IMR-90 (cell line): Measurements from ENCODE around the gene RYR3. TPM values are rescaled to one million over a fixed set of nuclear protein-coding genes. Genes with fewer than 3 reads are reported as not detected.

Experiments used
- ATAC-seq: fragments of 200-7000 bp; cut with Tn5 transposase; 2 replicates; pipeline ENCODE4 v1.9.1; 2020; ENCODE audit warnings: low read depth, mild to moderate bottlenecking, moderate library complexity
- BruUV-seq: library from RNA; stranded (reverse); fragments of 400-500 nt; replicated peaks from 2 replicates; lab custom pipeline; 2021; lab: Mats Ljungman, UMichigan
- CTCF ChIA-PET: fragments of 300-600 bp; formaldehyde crosslinking; extraction: SDS; loops from one replicate; lab custom pipeline; 2021; ENCODE audit warnings: antibody characterized with exemption; lab: Yijun Ruan, JAX
- POLR2A ChIA-PET: fragments of 300-600 bp; sonication (Branson Sonifier 250); formaldehyde crosslinking; loops from one replicate; lab custom pipeline; 2022; ENCODE audit warnings: antibody characterized with exemption; ENCODE audit not compliant: unreplicated experiment; lab: Charles Lee
- DNase-seq: peaks from one replicate; pipeline ENCODE4 v3.0.0; 2013
- H2AFZ ChIP-seq: replicated peaks from 2 replicates; pipeline ENCODE3; 2013; ENCODE audit warnings: low read length, mild to moderate bottlenecking; ENCODE audit not compliant: poor library complexity
- H2AK5ac ChIP-seq: 2 replicates; pipeline ENCODE4 v1.6.1; 2013; ENCODE audit warnings: low read depth, low read length, inconsistent platforms
- H2AK9ac ChIP-seq: replicated peaks from 2 replicates; pipeline ENCODE3; 2013; ENCODE audit warnings: mild to moderate bottlenecking, low read depth, low read length, moderate library complexity; ENCODE audit not compliant: poor library complexity
- H2BK120ac ChIP-seq: 2 replicates; pipeline ENCODE4 v1.6.1; 2013; ENCODE audit warnings: low read depth, low read length, inconsistent platforms
- H2BK15ac ChIP-seq: 3 replicates; pipeline ENCODE4 v1.6.1; 2013; ENCODE audit warnings: low read depth, low read length, inconsistent platforms
- H2BK20ac ChIP-seq: 2 replicates; pipeline ENCODE4 v1.6.1; 2013; ENCODE audit warnings: low read depth, mild to moderate bottlenecking, inconsistent platforms, low read length, moderate library complexity
- H2BK5ac ChIP-seq: 2 replicates; pipeline ENCODE4 v1.6.1; 2013; ENCODE audit warnings: mild to moderate bottlenecking, low read depth, low read length, inconsistent platforms; ENCODE audit not compliant: poor library complexity, severe bottlenecking
- H3K14ac ChIP-seq: replicated peaks from 2 replicates; pipeline ENCODE4 v1.6.1; 2013; ENCODE audit warnings: low read depth, low read length, inconsistent platforms
- H3K18ac ChIP-seq: 2 replicates; pipeline ENCODE4 v1.6.1; 2013; ENCODE audit warnings: low read depth, low read length, control low read depth
- H3K23ac ChIP-seq: 2 replicates; pipeline ENCODE4 v1.6.1; 2013; ENCODE audit warnings: low read depth, low read length, inconsistent platforms
- H3K27ac ChIP-seq: 2 replicates; pipeline ENCODE4 v1.5.1; 2013; ENCODE audit warnings: mild to moderate bottlenecking, control low read depth, low read length; ENCODE audit not compliant: insufficient read depth
- H3K27me3 ChIP-seq: 2 replicates; pipeline ENCODE4 v1.6.1; 2013; ENCODE audit warnings: low read length; ENCODE audit not compliant: control insufficient read depth, insufficient read depth
- H3K36me3 ChIP-seq: 2 replicates; pipeline ENCODE4 v1.6.1; 2013; ENCODE audit warnings: low read length, mixed read lengths; ENCODE audit not compliant: control insufficient read depth, insufficient read depth
- H3K4ac ChIP-seq: 2 replicates; pipeline ENCODE4 v1.6.1; 2013; ENCODE audit warnings: low read depth, low read length, inconsistent platforms
- H3K4me1 ChIP-seq: 2 replicates; pipeline ENCODE4 v1.6.1; 2013; ENCODE audit warnings: low read length, mixed read lengths; ENCODE audit not compliant: control insufficient read depth, insufficient read depth
- H3K4me2 ChIP-seq: 2 replicates; pipeline ENCODE4 v1.6.1; 2013; ENCODE audit warnings: low read depth, mild to moderate bottlenecking, control low read depth, low read length, moderate library complexity
- H3K4me3 ChIP-seq: 2 replicates; pipeline ENCODE4 v1.5.1; 2013; ENCODE audit warnings: low read depth, mild to moderate bottlenecking, control low read depth, low read length, moderate library complexity; ENCODE audit not compliant: insufficient read depth
- H3K56ac ChIP-seq: 2 replicates; pipeline ENCODE4 v1.6.1; 2013; ENCODE audit warnings: low read length, inconsistent platforms; ENCODE audit not compliant: insufficient read depth; ENCODE audit errors: extremely low read depth
- H3K79me1 ChIP-seq, 2 experiments: 2 replicates each; pipeline ENCODE4 v1.6.1; 2013; ENCODE audit warnings: low read length in 2 of 2, inconsistent platforms in 1 of 2, low read depth in 1 of 2
- H3K9ac ChIP-seq: 2 replicates; pipeline ENCODE4 v1.6.1; 2013; ENCODE audit warnings: low read depth, low read length, control low read depth
- H3K9me1 ChIP-seq: 2 replicates; pipeline ENCODE4 v1.6.1; 2013; ENCODE audit warnings: low read length, inconsistent platforms; ENCODE audit not compliant: insufficient read depth
- H3K9me3 ChIP-seq: 2 replicates; pipeline ENCODE4 v1.6.1; 2013; ENCODE audit warnings: low read length; ENCODE audit not compliant: control insufficient read depth, insufficient read depth
- H4K20me1 ChIP-seq: 2 replicates; pipeline ENCODE4 v1.6.1; 2013; ENCODE audit warnings: low read length, inconsistent platforms; ENCODE audit not compliant: insufficient read depth
- H4K5ac ChIP-seq: 2 replicates; pipeline ENCODE4 v1.6.1; 2013; ENCODE audit warnings: mild to moderate bottlenecking, low read depth, low read length, control low read depth
- H4K8ac ChIP-seq, 2 experiments: 2 replicates each; pipeline ENCODE4 v1.6.1; 2013; ENCODE audit warnings: low read depth in 2 of 2, low read length in 2 of 2, control low read depth in 1 of 2, inconsistent platforms in 1 of 2
- H4K91ac ChIP-seq: 2 replicates; pipeline ENCODE4 v1.6.1; 2013; ENCODE audit warnings: low read depth, low read length, inconsistent platforms; ENCODE audit not compliant: insufficient read depth
- CEBPB ChIP-seq: IDR thresholded peaks from 2 replicates; pipeline ENCODE4 v1.6.1; 2012; ENCODE audit warnings: low read depth, low read length, improper control_type of control experiment
- CHD1 ChIP-seq: IDR thresholded peaks from 2 replicates; pipeline ENCODE4 v1.6.1; 2012; ENCODE audit warnings: low read depth, low read length, improper control_type of control experiment
- MAFK ChIP-seq: IDR thresholded peaks from 2 replicates; pipeline ENCODE4 v1.6.1; 2012; ENCODE audit warnings: low read depth, low read length, improper control_type of control experiment
- MAZ ChIP-seq: IDR thresholded peaks from 2 replicates; pipeline ENCODE4 v1.6.1; 2012; ENCODE audit warnings: low read depth, mild to moderate bottlenecking, low read length, improper control_type of control experiment, moderate library complexity, borderline replicate concordance
- NFE2L2 ChIP-seq: fragments of 150-350 bp; IDR thresholded peaks from 2 replicates; pipeline ENCODE4 v1.6.1; 2016; ENCODE audit warnings: low read depth, mild to moderate bottlenecking, low read length
- RAD21 ChIP-seq: IDR thresholded peaks from 2 replicates; pipeline ENCODE4 v1.6.1; 2012; ENCODE audit warnings: low read length, improper control_type of control experiment
- RCOR1 ChIP-seq: IDR thresholded peaks from 2 replicates; pipeline ENCODE4 v1.6.1; 2012; ENCODE audit warnings: mild to moderate bottlenecking, low read length, improper control_type of control experiment; ENCODE audit not compliant: insufficient replicate concordance
- WGBS, 2 experiments: methylation state at CpG; one replicate each; pipeline versions ENCODE4 v1.1.5 to v1.1.7; 2013; ENCODE audit warnings: missing lambda C conversion rate in 2 of 2; ENCODE audit not compliant: insufficient read length in 1 of 2; ENCODE audit errors: extremely low coverage in 2 of 2; 5-methylcytosine and 5-hydroxymethylcytosine counted together
- dilution Hi-C: fragments of 300-500 bp; cut with HindIII; formaldehyde crosslinking; loops from one replicate; pipeline ENCODE4 v1.14.3; 2018; ENCODE audit warnings: low sequenced_read_pairs; ENCODE audit not compliant: unreplicated experiment
- in situ Hi-C: fragments of 300-500 bp; cut with MboI; formaldehyde crosslinking; loops from 3 replicates; pipeline ENCODE4 v1.14.3; 2019; ENCODE audit warnings: low sequenced_read_pairs, inconsistent platforms, mixed read lengths
- intact Hi-C: fragments of 100-400 bp; cut with micrococcal nuclease; formaldehyde crosslinking; loops from 2 replicates; pipeline ENCODE4 v1.10.0; 2022
- polyA plus RNA-seq, 3 experiments: library from polyadenylated mRNA; depleted of rRNA; stranded (reverse); fragments of >200 nt; gene quantifications; 2 replicates each; pipeline ENCODE4 v1.2.3, GENCODE V29; 2012; ENCODE audit warnings: low replicate concordance in 1 of 3
- total RNA-seq: library from RNA; depleted of rRNA; stranded (reverse); fragments of >200 nt; gene quantifications from 2 replicates; pipeline ENCODE4 v1.2.3, GENCODE V29; 2012
- TF ChIP-seq, protein P1 (sequence below): conservative IDR thresholded peaks from 2 replicates; pipeline ENCODE4 v1.5.1; 2012; ENCODE audit warnings: mild to moderate bottlenecking, low read depth, low read length, improper control_type of control experiment
- TF ChIP-seq, protein P2 (sequence below): fragments of 150-350 bp; IDR thresholded peaks from 2 replicates; pipeline ENCODE4 v1.6.1; 2017; ENCODE audit warnings: mild to moderate bottlenecking, antibody characterized with exemption, low read length, low read depth
- TF ChIP-seq, protein P3 (sequence below): fragments of 150-350 bp; IDR thresholded peaks from 2 replicates; pipeline ENCODE4 v1.6.1; 2016; ENCODE audit warnings: low read depth, mild to moderate bottlenecking, low read length, moderate library complexity, borderline replicate concordance

The RYR3 gene
- total and polyA plus RNA-seq, 2 of the 4 experiments (the other 2 are of a cell fraction), result 0.18 TPM; not detected in 1

DNA sequence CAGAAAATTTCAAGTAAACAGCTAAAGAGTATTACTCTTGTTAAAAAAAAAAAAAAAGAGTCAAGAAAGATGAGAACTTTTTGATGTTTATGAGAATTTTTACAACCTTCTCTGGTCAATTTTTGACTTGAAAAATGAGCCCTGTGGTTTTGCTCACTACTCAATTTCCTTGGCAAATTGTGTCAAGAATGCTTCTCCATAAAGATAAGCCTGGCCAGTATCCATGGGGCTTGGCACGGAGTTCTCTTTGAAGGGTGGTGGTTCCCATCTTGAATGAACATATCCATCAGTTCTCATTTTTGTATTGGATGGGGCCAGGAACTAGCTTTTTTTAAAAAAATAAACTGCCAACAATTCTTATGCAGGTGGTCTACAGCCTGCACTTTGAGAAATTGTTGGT is 179.9 kb downstream of the RYR3 start:
- DNase-seq (no peak), ATAC-seq (no peak)
- H4K91ac ChIP-seq, result no peak overlapping the region
- H2AFZ ChIP-seq, result no peak overlapping the region
- H3K9me3 ChIP-seq, result no peaks in the 10 kb centered on the region
- H3K4me2 ChIP-seq, result no peak overlapping the region
- ChIA-PET POLR2A (no interaction called here), CTCF (no interaction called here)
- intact Hi-C loops (no loop called here), in situ Hi-C loops (no loop called here), dilution Hi-C loops (no loop called here)
- no peak overlapping the region for H2BK20ac ChIP-seq
- no peak overlapping the region for H2AK5ac ChIP-seq
- H3K79me1 ChIP-seq, result no peaks in the 10 kb centered on the region
- H2BK15ac ChIP-seq, result no peak overlapping the region
- no peak overlapping the region for H3K23ac ChIP-seq
- H3K18ac ChIP-seq, result no peak overlapping the region
- no TSS peak for BruUV-seq
- no peak overlapping the region for H3K4me3 ChIP-seq
- no peak overlapping the region for H4K5ac ChIP-seq
- H3K9ac ChIP-seq, result no peak overlapping the region
- H3K27ac ChIP-seq, result no peak overlapping the region
- H3K36me3 ChIP-seq, result no peaks in the 10 kb centered on the region
- H4K8ac ChIP-seq, result no peak overlapping the region
- H3K27me3 ChIP-seq, result no peaks in the 10 kb centered on the region
- H3K4me1 ChIP-seq, result no peaks in the 10 kb centered on the region
- H3K14ac ChIP-seq, result no peak overlapping the region
- H2AK9ac ChIP-seq, result no peak overlapping the region
- no peaks in the 10 kb centered on the region for H3K9me1 ChIP-seq
- H4K20me1 ChIP-seq, result no peaks in the 10 kb centered on the region
- TF ChIP-seq MAZ (no peak), NFE2L2 (no peak), RCOR1 (no peak), RAD21 (no peak), CEBPB (no peak), CHD1 (no peak), MAFK (no peak)
- TF ChIP-seq, protein P1, sequence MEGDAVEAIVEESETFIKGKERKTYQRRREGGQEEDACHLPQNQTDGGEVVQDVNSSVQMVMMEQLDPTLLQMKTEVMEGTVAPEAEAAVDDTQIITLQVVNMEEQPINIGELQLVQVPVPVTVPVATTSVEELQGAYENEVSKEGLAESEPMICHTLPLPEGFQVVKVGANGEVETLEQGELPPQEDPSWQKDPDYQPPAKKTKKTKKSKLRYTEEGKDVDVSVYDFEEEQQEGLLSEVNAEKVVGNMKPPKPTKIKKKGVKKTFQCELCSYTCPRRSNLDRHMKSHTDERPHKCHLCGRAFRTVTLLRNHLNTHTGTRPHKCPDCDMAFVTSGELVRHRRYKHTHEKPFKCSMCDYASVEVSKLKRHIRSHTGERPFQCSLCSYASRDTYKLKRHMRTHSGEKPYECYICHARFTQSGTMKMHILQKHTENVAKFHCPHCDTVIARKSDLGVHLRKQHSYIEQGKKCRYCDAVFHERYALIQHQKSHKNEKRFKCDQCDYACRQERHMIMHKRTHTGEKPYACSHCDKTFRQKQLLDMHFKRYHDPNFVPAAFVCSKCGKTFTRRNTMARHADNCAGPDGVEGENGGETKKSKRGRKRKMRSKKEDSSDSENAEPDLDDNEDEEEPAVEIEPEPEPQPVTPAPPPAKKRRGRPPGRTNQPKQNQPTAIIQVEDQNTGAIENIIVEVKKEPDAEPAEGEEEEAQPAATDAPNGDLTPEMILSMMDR, result no peak
- TF ChIP-seq, protein P2, sequence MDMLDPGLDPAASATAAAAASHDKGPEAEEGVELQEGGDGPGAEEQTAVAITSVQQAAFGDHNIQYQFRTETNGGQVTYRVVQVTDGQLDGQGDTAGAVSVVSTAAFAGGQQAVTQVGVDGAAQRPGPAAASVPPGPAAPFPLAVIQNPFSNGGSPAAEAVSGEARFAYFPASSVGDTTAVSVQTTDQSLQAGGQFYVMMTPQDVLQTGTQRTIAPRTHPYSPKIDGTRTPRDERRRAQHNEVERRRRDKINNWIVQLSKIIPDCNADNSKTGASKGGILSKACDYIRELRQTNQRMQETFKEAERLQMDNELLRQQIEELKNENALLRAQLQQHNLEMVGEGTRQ, result no peak
- TF ChIP-seq, protein P3, sequence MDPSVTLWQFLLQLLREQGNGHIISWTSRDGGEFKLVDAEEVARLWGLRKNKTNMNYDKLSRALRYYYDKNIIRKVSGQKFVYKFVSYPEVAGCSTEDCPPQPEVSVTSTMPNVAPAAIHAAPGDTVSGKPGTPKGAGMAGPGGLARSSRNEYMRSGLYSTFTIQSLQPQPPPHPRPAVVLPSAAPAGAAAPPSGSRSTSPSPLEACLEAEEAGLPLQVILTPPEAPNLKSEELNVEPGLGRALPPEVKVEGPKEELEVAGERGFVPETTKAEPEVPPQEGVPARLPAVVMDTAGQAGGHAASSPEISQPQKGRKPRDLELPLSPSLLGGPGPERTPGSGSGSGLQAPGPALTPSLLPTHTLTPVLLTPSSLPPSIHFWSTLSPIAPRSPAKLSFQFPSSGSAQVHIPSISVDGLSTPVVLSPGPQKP, result no peak
- no peak overlapping the region for H2BK5ac ChIP-seq
- no CpG with 5 or more reads among the region's 1 CpG for WGBS, 2 experiments
- no peak overlapping the region for H2BK120ac ChIP-seq
- no peak overlapping the region for H3K4ac ChIP-seq
- H3K56ac ChIP-seq, result no peak overlapping the region
